Left lung (tissue), 10 donors: Measurements from ENCODE around the gene CIITA. TPM values are rescaled to one million over a fixed set of nuclear protein-coding genes. Genes with fewer than 3 reads are reported as not detected.

Experiments used
- ATAC-seq: fragments of 200-7000 bp; cut with Tn5 transposase; one replicate; pipeline ENCODE4 v1.9.1; 2020; ENCODE audit warnings: moderate library complexity
- DNase-seq, 4 donors: peaks; one replicate each; pipeline ENCODE4 v3.0.0-alpha.2; 2013 to 2020
- H3K27ac ChIP-seq, 2 donors: fragments of 200-600 bp; sonication (generic) in 1 of 2; one replicate each; pipeline versions ENCODE4 v1.5.0 to v1.8.0; 2020 to 2021
- H3K27me3 ChIP-seq, 2 donors: fragments of 200-600 bp; sonication (generic) in 1 of 2; one replicate each; pipeline versions ENCODE4 v1.5.0 to v1.8.0; 2020 to 2021
- H3K36me3 ChIP-seq, 2 donors: fragments of 200-600 bp; sonication (generic) in 1 of 2; one replicate each; pipeline versions ENCODE4 v1.5.0 to v1.8.0; 2020 to 2021
- H3K4me1 ChIP-seq, 2 donors: fragments of 200-600 bp; one replicate each; pipeline ENCODE4 v1.8.0; 2021
- H3K4me3 ChIP-seq, 2 donors: fragments of 200-600 bp; sonication (generic) in 1 of 2; one replicate each; pipeline versions ENCODE4 v1.5.0 to v1.8.0; 2020 to 2021; ENCODE audit warnings: mild to moderate bottlenecking in 1 of 2
- H3K9me3 ChIP-seq, 2 donors: fragments of 200-600 bp; sonication (generic) in 1 of 2; one replicate each; pipeline versions ENCODE4 v1.5.0 to v1.8.0; 2020 to 2021
- CTCF ChIP-seq, 2 donors: fragments of 200-600 bp; sonication (generic) in 1 of 2; IDR thresholded peaks; one replicate each; pipeline versions ENCODE4 v1.5.0 to v1.8.0; 2021; ENCODE audit warnings: antibody characterized with exemption in 2 of 2
- intact Hi-C, 2 donors: fragments of 100-400 bp; cut with DNase I; formaldehyde crosslinking; loops; one replicate each; pipeline versions ENCODE4 v1.11.2 to v1.14.2; 2022
- polyA plus RNA-seq, 6 donors: library from polyadenylated mRNA; unstranded; fragments of 120-200 nt; gene quantifications; one replicate each; pipeline ENCODE4 v1.2.1, GENCODE V29; 2013; ENCODE audit not compliant: insufficient read length in 6 of 6
- total RNA-seq, 2 donors: library from RNA; stranded (reverse); fragmentation: NEBNext Ultra II Directional; extraction: Animal tissue kit (Norgen Biotek cat#: 25700); gene quantifications; one replicate each; pipeline ENCODE4 v1.2.1, GENCODE V29; 2021
- donor health status: DM: no; HTN: yes; CAD: no.
- donor health status: DM: no; HTN: no; CAD: no.

Gene CIITA
- total and polyA plus RNA-seq, 8 donors, result 2.6 to 49.0 (median 5.8) TPM

GRCh38 chr16:10945065-10945787 lies 68.2 kb downstream of the CIITA start:
- peaks cover 24 to 83% of the 10 kb centered on the region in 2 donors for H3K4me1 ChIP-seq
- no peaks in the 10 kb centered on the region for H3K9me3 ChIP-seq
- no peak for TF ChIP-seq CTCF (IDR thresholded peaks at IDR 0.05)
- intact Hi-C loops, result no loop called here
- H3K4me3 ChIP-seq, result peak overlapping the region; percentile 76 to 86
- H3K27ac ChIP-seq, result peak overlapping the region in 1 of 2 donors; percentile 74
- no peaks in the 10 kb centered on the region for H3K27me3 ChIP-seq
- H3K36me3 ChIP-seq, result no peaks in the 10 kb centered on the region
- ATAC-seq, result no peak
- peak in 1 of 4 donors; percentile 19 for DNase-seq

GRCh38 chr16:10946308-10946707 lies 69.3 kb downstream of the CIITA start:
- intact Hi-C loops, result no loop called here
- TF ChIP-seq CTCF (IDR thresholded peaks at IDR 0.05), result no peak
- H3K27ac ChIP-seq, result peak overlapping the region in 1 of 2 donors; percentile 18
- H3K9me3 ChIP-seq, result no peaks in the 10 kb centered on the region
- ATAC-seq (peak; percentile 8), DNase-seq (peak in 1 of 4 donors; percentile 51)
- peak overlapping the region in 1 of 2 donors; percentile 86 for H3K4me3 ChIP-seq
- no peaks in the 10 kb centered on the region for H3K27me3 ChIP-seq
- H3K36me3 ChIP-seq, result no peaks in the 10 kb centered on the region
- H3K4me1 ChIP-seq, result peaks cover 18 to 82% of the 10 kb centered on the region in 2 donors

- H3K27ac ChIP-seq, result no peak overlapping the region
- peaks cover 18 to 79% of the 10 kb centered on the region in 2 donors for H3K4me1 ChIP-seq
- H3K4me3 ChIP-seq, result peak overlapping the region in 1 of 2 donors; percentile 86
- ATAC-seq (no peak), DNase-seq (peak in 1 of 4 donors; percentile 30)
- H3K9me3 ChIP-seq, result no peaks in the 10 kb centered on the region
- no peak for TF ChIP-seq CTCF (IDR thresholded peaks at IDR 0.05)
- intact Hi-C loops, result no loop called here
- no peaks in the 10 kb centered on the region for H3K27me3 ChIP-seq
- H3K36me3 ChIP-seq, result no peaks in the 10 kb centered on the region
Measured at GRCh38 chr16:10947211-10947787, 70.3 kb downstream of the CIITA start.

- no peaks in the 10 kb centered on the region for H3K27me3 ChIP-seq
- H3K9me3 ChIP-seq, result no peaks in the 10 kb centered on the region
- H3K27ac ChIP-seq, result peak overlapping the region in 1 of 2 donors; percentile 26
- peaks cover 10 to 73% of the 10 kb centered on the region in 2 donors for H3K4me1 ChIP-seq
- TF ChIP-seq CTCF (IDR thresholded peaks at IDR 0.05), result peak in 1 of 2 donors; percentile 44
- DNase-seq, result peak in 1 of 4 donors; percentile 61
- intact Hi-C loops, result no loop called here
- no peaks in the 10 kb centered on the region for H3K36me3 ChIP-seq
- ATAC-seq, result peak; percentile 3
- no peak overlapping the region for H3K4me3 ChIP-seq
Measured at GRCh38 chr16:10949424-10949970, 72.5 kb downstream of the CIITA start.

GRCh38 chr16:10950393-10950792 lies 73.4 kb downstream of the CIITA start:
- H3K27me3 ChIP-seq, result no peaks in the 10 kb centered on the region
- ATAC-seq (no peak), DNase-seq (peak in 1 of 4 donors; percentile 10)
- intact Hi-C loops, result no loop called here
- H3K4me1 ChIP-seq, result peaks cover 6 to 71% of the 10 kb centered on the region in 2 donors
- no peak for TF ChIP-seq CTCF (IDR thresholded peaks at IDR 0.05)
- H3K27ac ChIP-seq, result no peak overlapping the region
- no peak overlapping the region for H3K4me3 ChIP-seq
- no peaks in the 10 kb centered on the region for H3K36me3 ChIP-seq
- no peaks in the 10 kb centered on the region for H3K9me3 ChIP-seq
